ENCODE data around the gene DIO3. TPM values are rescaled to one million over a fixed set of nuclear protein-coding genes. Genes with fewer than 3 reads are reported as not detected.

Gene DIO3
- total and polyA plus RNA-seq, 2 of the 4 experiments (the other 2 are of a cell fraction) = not detected

GRCh38 chr14:101561897-101562490, 699 bp downstream of the DIO3 start:
- no peak for DNase-seq
- Histone ChIP-seq H3K18ac (ENCODE audit: low read depth, low read length) (no peak overlapping the region), H4K91ac (ENCODE audit: insufficient read depth, low read depth, low read length) (no peak overlapping the region), H3K27me3 (ENCODE audit: control insufficient read depth, insufficient read depth, low read length) (peaks cover 76% of the 10 kb centered on the region), H3K9ac (ENCODE audit: low read depth, low read length) (no peak overlapping the region), H3K9me1 (ENCODE audit: insufficient read depth, low read length) (no peaks in the 10 kb centered on the region), H4K5ac (ENCODE audit: low read depth, low read length) (no peak overlapping the region), H3K36me3 (ENCODE audit: control insufficient read depth, insufficient read depth, low read length) (no peaks in the 10 kb centered on the region), H4K20me1 (ENCODE audit: insufficient read depth, low read length) (no peaks in the 10 kb centered on the region), H2BK15ac (ENCODE audit: low read depth, low read length) (no peak overlapping the region), H2AK5ac (ENCODE audit: low read depth, low read length) (no peak overlapping the region), H2BK120ac (ENCODE audit: low read depth, low read length) (no peak overlapping the region), H3K9me3 (ENCODE audit: control insufficient read depth, insufficient read depth, low read length) (peaks cover 12% of the 10 kb centered on the region; the same call in 1 of the 2 replicates), H2AK9ac (replicated peaks; ENCODE audit: low read depth, low read length, poor library complexity) (no peak overlapping the region), H4K8ac (ENCODE audit: low read depth in 2 of 2, low read length in 2 of 2) (no peak overlapping the region), H3K14ac (replicated peaks; ENCODE audit: low read depth, low read length) (no peak overlapping the region), H3K4me1 (ENCODE audit: control insufficient read depth, insufficient read depth, low read length) (no peaks in the 10 kb centered on the region), H2BK5ac (ENCODE audit: low read depth, low read length, poor library complexity, severe bottlenecking) (no peak overlapping the region), H2BK20ac (ENCODE audit: low read depth, low read length) (no peak overlapping the region), H3K79me1 (ENCODE audit: low read depth in 1 of 2, low read length in 2 of 2) (no peaks in the 10 kb centered on the region), H3K56ac (ENCODE audit: extremely low read depth, insufficient read depth, low read length) (no peak overlapping the region), H3K27ac (ENCODE audit: insufficient read depth, low read length) (no peak overlapping the region), H3K23ac (ENCODE audit: low read depth, low read length) (no peak overlapping the region), H3K4me2 (ENCODE audit: low read depth, low read length) (no peak overlapping the region), H3K4me3 (ENCODE audit: insufficient read depth, low read depth, low read length) (no peak overlapping the region), H3K4ac (ENCODE audit: low read depth, low read length) (no peak overlapping the region), H2AFZ (replicated peaks; ENCODE audit: low read length, poor library complexity) (no peak overlapping the region)
- WGBS, 2 experiments (ENCODE audit: extremely low coverage in 2 of 2, insufficient read length in 1 of 2) = 69% methylated on average over 44 of the region's 51 CpGs; no CpG with 5 or more reads in 1 of the 2 experiments
- no peak for TF ChIP-seq ELK1 (IDR thresholded peaks at IDR 0.05; ENCODE audit: borderline replicate concordance, low read depth, low read length)
- TF ChIP-seq CEBPB (IDR thresholded peaks at IDR 0.05; ENCODE audit: low read depth, low read length) = no peak
- no peak for TF ChIP-seq NFE2L2 (IDR thresholded peaks at IDR 0.05; ENCODE audit: low read depth, low read length)
- no peak for TF ChIP-seq SMC3 (IDR thresholded peaks at IDR 0.05; ENCODE audit: low read depth, low read length)
- TF ChIP-seq BHLHE40 (IDR thresholded peaks at IDR 0.05; ENCODE audit: low read depth, low read length) = no peak
- no peak for TF ChIP-seq USF2 (IDR thresholded peaks at IDR 0.05; ENCODE audit: low read depth, low read length)
- TF ChIP-seq CHD1 (IDR thresholded peaks at IDR 0.05; ENCODE audit: low read depth, low read length) = no peak
- TF ChIP-seq RFX5 (IDR thresholded peaks at IDR 0.05; ENCODE audit: low read depth, low read length) = no peak
- no peak for TF ChIP-seq MAZ (IDR thresholded peaks at IDR 0.05; ENCODE audit: borderline replicate concordance, low read depth, low read length)
- no peak for TF ChIP-seq FOS (IDR thresholded peaks at IDR 0.05; ENCODE audit: low read depth, low read length)
- no peak for TF ChIP-seq RAD21 (IDR thresholded peaks at IDR 0.05; ENCODE audit: low read length)
- intact Hi-C loops (cut with micrococcal nuclease) = no loop called here
- CTCF ChIA-PET = no interaction called here
- BruUV-seq (replicated peaks) = no TSS peak
- ATAC-seq (ENCODE audit: low read depth) = no peak
- dilution Hi-C loops (cut with HindIII; ENCODE audit: low sequenced_read_pairs, unreplicated experiment) = no loop called here
- in situ Hi-C loops (cut with MboI; ENCODE audit: low sequenced_read_pairs) = no loop called here
- POLR2A ChIA-PET (ENCODE audit: unreplicated experiment) = no interaction called here

Measured in IMR-90 (cell line).